Measurements from ENCODE around the gene MRPS33.
"Not testable (repeated sequence)": the region's sequence is repeated elsewhere in the genome, so short reads cannot be mapped to it uniquely, and the experiment has no call there.

MRPS33 gene

DNA sequence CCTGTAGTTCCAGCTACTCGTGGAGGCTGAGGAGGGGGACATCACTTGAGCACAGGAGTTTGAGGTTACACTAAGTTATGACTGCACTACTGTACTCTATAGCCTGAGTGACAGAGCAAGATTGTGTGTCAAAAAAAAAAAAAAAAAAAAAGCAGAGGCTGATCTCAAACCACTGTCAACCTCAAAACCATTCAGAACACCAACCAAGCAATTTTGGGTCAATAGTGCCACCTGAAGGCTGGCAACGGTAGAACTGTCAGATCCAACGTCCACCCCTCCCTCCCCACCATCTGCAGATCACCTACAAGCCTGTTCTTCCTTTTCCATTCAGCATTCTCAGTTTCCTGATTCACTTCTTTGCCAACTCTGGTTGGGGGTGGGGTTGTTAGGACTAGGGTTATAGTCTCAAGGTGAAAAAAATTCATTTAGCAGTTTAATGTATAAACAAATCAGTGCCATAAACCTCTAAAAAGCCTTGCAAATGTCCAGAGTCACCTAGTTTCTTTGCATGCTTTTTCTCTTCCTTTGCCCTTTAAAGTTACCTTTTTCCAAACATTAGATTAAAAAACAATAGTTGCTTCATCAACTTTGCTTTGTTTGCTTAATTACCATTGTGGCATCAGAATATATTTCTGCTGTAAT, 2.6 kb downstream of the MRPS33 start:
- DNase-seq = peak; percentile 78

DNA sequence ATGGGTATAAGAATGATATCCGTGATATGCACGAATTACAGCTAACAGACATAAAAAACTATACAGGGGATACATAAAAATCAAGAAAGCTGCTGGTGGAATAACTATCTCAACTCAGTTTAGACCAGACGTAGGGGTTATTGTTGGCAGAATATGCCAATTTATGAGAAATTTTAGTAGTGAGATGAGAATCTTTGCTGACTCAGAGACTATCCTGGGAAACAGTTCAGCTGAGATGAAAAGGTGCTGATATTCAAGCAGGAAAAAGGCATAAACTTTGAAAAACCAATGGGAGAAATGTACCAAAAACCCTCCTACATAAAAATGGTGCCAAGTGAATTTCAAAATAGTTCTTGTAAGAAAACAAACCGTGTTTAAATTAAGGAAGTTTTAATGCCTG, 3.3 kb downstream of the MRPS33 start:
- no peak for DNase-seq

DNA sequence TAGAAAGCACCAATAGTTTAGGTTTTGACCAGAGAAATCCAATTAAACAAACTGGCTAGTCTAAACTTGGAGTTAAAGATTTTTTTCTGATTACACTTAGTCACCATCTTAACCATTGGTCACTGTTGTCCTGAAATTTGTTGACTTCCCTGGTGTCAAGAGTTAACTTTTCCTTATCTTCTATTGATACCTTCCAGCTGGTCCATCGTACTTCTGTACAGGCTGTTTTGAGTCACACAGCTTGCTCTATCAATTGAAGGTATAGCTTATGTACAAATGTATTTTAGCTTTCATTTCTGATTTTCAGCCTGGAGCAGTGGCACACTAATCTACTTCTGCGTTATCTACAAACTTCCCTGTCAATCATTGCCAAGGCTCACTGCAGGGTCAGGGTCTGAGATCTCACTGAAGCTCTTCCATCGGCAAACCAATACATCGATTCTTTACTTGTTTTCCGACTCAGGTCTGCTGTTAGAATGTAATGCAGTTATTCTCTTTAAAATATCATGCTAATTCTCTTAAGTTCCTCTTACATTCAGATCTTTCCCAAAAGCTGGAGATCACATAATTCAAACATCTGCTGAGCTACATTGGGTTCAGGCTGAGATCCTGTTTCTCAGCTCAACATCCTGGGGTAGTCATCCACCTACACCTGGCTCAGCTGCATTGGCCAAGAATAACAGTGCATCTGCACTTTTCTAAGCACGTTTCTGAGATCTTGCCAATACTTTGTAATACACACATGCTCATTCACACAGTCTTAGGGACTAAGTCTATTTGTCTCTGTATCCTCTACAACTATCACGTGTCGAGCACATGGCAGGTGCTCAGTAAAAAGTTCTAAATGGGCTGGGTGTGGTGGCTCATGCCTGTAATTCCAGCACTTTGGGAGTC, 11.3 kb downstream of the MRPS33 start:
- no peak for DNase-seq

DNA sequence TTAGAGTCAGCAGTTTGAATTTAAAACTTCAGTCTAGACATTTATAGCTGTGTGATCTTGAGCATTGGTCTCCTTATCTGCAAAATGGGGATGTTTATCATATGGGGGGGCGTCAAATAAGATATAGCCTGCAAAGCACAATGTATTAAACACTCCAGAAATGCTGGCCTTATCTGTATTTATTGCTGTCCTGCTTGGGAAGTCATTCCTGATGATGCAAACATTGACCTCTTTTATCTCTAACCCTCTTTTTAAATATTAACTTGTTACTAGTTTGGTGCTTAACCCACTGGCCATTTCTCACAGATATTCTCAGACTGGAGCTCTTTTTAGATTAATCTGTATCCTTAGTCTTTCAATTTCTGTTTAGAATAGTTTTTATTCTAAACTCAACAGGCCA, 13.2 kb downstream of the MRPS33 start:
- no peak for DNase-seq

DNA sequence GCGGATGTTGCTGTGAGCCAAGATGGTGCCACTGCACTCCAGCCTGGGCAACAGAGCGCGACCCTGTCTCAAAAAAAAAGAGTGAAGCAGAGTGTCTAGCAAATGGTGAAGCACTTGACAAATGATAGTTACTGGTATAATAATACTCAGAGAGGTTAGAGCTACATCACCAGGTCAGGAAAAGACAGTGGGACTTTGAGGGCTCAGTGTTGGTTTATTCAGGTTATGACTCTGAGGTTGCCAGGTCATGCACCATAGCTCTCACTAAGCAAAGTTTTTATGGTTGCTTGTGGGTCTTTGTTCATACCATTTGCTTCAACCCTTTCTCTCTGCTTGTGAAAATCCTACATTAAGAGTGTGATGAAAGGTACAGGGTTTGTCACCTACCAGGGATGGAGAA, 13.6 kb downstream of the MRPS33 start:
- no peak for DNase-seq

DNA sequence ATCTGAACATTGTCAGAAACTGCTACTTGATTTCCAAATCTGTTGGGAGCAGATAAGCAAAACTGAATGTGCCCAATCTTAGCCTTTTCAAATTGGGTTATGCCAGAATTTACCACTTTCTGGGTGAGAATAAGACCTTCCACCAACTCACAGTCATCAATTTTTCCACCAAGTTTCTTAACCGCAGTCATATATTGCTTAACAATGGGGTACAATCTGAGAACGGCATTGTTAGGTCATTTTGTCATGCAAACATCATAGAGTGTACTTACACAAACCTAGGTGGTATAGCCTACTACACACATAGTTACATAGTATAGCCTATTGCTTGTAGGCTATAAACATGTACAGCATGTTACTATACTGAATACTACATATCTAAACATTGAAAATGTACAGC, 16.0 kb downstream of the MRPS33 start:
- no peak for DNase-seq

DNA sequence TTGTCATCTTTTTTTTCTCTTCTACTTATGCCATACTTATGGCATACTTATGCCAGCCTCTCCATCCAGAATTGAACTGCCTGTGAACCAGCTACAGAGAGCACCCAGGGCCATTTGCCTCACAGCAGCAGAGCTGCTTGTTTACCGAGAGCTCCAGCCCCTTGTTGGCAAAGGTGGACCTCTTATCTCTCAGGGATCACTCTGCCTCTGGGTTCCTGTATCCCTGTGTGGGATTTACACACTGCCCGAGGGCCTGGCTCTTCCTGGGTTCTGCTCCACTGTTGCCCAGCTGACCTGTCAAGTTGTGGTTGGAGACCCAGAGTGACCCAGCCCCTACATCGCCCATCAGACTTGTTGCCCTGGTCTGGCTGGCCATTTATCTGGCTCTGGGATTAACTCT, 22.3 kb downstream of the MRPS33 start:
- no peak for DNase-seq

DNA sequence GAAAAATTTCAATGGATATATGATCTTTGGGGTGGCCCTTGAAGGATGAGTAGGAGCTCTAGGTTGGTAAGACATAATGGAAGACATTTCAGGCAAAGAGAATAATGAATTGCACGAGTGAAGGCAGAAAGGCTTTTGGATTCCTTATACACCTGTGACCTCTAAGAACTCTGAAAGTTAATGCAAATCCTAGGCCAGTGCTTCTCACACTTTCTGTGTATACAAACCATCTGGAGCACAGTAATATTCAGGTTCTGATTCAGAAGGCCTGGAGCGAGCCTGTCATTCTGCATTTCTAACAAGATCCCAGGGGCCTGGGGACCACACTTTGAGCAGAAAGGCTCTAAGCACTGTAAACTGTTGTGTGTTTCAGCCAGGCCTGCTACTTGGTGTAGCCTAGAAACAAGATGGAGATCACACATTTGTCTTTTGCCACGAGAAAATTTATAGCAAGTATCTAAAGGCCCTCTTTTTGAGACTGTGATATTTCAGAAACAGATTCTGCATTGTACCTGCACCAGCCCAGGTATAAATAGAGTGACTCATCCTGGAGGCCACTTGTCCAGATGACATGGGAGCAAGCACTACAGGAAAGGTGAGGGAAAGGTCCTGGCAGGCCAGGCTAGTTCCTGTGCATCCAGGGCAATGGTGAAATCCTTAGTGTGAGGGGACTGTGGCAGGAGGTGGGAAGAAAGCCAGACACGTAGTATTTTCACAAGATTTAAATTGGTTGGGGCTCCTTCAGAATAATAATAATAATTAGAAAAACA, 24.4 kb downstream of the MRPS33 start:
- no peak for DNase-seq

DNA sequence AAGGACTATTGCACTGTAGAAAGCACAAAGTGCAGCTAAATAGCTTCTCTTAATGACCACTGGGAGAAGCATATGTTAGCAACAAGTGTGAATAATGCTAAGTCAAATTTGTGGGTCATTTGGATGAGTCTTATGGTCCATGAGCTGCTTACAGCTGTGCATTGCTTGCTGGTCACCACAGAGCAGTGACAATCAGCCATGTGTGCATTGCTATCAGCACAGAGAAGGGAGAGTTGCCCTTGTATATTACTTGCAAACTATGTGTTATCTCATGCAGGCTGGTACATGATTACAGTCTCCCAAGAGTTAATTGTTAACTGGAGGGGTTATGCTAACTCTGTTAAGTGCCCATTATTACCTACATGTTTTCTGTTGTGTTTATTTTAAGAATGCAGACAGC, 25.7 kb downstream of the MRPS33 start:
- no peak for DNase-seq

DNA sequence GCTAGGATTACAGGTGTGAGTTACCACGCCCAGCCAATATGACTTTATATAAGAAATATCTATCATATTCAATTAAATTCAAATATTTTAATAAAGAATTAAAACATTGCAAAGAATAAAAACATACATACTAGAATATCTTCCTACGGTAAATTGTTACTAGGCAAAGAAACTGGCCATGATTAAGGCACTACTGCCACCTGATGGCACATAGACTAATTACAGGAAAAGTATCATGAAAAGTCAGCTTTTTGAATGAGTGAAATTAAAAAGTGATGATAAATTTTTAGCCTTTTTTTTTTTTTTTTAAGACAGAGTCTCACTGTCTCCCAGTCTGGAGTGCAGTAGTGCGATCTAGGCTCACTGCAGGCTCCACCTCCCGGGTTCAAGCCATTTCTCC, 30.9 kb downstream of the MRPS33 start:
- DNase-seq = no peak

DNA sequence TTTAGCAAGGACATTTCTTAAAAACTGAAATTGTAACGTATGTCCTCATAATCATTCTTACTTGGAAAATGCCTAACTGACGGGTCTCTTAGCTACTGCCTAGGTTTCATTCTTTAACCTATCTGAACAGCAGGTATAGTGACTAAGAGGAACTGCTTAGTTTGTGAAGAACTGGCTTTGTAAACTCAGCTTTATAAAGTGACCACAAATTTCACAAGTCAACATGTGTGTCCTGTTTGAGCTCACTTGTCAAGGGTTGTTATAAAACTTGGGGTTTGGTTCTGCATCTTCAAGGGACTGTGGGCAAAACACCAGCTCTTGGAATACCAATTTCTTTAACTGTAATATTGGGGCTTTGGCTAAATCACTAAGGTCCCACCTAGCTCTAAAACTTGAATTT, 32.2 kb downstream of the MRPS33 start:
- no peak for DNase-seq

DNA sequence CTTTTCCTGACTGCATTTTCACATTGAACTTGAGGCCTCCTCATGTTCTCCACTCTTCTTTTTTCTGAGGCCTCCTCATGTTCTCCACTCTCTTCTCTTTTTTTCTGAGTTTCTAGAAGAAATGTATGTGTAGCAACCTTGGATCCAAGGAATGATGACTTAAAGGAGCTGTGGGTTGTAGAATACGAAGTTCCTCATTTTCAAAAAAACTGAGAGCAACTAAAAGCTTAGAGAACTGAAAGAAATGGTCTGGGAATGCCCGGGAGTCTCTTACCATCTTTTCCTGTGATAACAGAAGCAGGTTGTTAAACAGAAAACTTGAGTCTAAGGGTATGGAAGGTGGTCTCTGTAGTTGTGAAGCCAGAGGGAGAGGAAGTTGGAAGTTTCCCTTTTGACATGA, 32.8 kb downstream of the MRPS33 start:
- DNase-seq = no peak

DNA sequence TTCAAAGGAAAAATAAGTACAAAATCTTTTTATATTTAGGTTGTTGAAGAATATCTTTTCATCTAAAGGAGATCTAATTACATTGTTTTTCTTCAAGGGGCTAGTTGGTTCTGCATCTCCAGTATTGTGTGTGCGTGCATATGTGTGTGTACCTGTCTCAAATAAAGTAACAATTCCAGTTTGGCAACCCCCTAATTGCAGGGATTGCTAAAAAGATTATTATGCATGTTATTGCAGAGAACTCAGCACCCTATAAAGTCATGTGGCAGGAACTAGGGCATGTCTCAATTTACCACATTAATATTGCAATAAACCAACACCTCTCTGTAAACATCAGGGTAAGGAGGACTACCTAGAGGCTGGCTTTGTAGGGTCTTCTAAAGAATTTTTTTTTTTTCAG, 37.0 kb downstream of the MRPS33 start:
- no peak for DNase-seq

DNA sequence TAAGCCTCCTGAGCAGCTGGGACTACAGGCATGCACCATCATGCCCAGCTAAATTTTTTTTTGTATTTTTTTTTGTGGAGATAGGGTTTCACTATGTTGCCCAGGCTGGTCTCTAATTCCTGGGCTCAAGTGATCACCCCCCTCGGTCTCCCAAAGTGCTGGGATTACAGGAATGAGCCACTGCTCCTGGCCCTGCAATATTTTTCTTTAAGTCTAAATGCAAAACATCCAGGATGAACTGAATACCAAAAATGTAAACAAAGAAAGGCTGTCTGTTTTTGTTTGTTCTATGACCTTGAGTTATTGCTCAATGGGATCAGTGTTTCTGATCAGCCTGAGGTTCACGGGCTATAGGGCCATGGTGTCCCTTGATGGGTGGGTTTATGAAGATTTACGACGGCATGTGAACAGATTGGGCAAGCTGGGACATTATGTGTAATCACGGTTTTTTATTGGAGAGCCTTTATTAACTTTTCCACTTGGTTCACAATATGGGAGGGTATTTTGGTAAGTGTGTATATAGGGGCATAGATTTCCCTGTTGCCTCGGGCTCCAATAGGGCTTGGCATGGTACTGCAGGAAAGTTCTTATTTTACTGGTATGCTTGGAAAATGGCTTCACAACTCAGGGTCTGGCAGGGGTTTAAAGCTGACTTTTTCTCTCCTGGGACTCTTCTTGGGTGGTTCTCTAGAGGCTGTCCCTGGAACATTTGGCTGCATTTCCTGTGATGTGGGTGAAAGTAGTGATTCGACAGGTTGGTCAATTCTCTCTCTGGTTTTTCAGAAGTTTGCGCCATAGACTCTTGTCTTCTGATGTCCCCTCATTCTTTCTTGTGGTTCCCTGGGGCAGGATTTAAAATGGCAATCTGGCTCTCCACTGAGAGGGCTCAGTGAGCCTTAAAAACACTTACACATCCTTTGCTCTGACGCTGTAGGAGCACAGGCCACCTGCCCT, 41.6 kb downstream of the MRPS33 start:
- DNase-seq = no peak

DNA sequence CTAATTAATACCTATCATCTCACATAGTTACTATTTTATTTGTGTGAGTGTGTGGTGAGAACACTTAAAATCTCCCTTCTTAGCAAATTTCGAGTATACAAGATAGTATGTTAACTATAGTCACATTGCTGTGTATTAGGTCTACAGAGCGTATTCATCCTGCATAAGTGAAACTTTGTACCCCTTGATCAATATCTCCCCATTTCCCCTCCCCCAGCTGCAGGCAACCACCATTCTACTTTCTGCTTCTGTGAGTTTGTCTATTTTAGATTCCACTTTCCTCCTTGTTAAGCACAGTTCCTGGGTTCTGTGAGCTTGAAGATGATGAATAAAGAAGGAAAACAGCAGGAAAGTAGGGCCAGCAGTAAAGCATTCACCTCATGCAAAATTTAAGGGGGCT, 42.4 kb downstream of the MRPS33 start:
- no peak for DNase-seq

DNA sequence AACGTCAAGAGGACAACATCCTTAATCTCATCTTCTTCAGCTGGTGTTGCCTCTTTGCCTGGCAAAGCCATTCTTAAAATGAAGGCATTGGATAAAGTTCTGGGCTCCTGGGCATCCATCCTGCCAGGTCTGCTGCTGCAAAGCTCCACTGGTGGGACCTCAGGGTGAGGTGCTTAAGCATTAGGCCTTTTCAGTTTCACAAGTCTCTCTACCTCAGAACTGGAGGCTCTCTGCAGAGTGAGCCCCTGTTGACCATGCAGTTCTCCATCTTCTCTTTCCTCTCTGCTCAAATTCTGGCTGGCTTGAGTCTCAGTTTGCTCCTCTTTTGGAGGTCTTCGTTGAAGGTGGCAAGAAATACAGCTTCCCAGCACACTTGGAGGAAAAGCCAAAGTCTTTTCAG, 47.3 kb downstream of the MRPS33 start:
- no peak for DNase-seq

DNA sequence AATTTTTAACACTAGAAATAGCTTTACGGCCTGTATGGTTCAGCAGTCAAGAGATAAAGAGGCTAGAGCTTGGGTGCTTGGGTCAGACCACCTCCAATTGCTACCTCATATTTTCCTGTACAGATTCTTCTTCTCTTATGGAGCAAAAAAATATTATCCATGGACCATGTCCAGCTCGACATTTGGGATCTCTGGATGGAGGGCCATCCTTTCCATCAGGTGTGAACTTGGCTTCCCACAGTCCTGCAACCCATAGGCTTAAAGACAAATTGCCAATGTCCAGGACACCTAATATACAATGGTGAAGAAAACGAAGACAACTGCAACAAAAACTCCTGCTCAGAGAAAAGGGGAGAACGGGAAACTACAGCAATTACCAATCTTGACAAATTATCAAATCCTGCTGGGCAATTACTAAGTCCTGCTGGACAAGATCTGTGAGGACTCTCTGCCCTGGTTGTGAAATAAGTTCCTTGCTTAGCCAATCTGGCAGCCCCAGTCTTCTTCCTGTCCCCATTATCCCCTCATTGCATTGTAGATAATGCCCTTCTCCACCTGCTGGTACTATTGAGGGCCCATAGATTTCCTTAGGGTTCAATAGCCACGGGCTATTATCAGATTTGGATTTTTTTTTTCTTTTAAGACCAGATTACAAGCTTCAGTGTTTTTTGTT, 48.1 kb downstream of the MRPS33 start:
- no peak for DNase-seq

DNA sequence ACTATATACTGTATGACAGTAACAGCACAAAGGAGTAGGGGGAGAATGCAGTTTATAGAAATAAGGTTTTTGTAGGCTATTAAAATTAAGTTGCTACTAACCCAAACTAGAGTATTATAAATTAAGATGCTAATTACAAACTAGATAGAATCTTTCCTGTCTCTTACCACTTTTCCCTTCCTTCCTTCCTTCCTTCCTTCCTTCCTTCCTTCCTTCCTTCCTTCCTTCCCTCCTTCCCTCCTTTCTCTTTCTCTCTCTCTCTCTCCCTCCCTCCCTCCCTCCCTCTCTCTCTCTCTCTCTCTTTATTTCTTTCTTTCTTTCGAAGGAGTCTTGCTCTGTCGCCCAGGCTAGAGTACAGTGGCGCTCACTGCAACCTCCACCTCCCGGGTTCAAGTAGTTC, 53.6 kb downstream of the MRPS33 start:
- no peak for DNase-seq

DNA sequence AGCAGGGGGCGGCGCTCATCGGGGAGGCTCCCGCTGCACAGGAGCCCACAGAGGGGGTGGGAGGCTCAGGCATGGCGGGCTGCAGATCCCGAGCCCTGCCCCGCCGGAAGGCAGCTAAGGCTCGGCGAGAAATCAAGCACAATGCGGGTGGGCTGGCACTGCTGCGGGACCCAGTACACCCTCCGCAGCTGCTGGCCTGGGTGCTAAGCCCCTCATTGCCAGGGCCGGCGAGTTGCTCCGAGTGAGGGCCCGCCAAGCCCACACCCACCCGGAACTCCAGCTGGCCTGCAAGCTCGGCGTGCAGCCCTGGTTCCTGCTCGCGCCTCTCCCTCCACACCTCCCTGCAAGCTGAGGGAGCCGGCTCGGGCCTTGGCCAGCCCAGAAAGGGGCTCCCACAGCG, 57.8 kb downstream of the MRPS33 start:
- not testable (repeated sequence) for DNase-seq

All from NCI-H2227 treated with DMSO at 0.1 percent for 48 hours (cell line).